NCI-H2107 treated with DMSO at 0.1 percent for 48 hours (cell line): Measurements from ENCODE around the gene ZNF234.
"Not testable (repeated sequence)": the region's sequence is repeated elsewhere in the genome, so short reads cannot be mapped to it uniquely, and the experiment has no call there.

Experiments used
- DNase-seq: peaks from one replicate; lab custom pipeline; 2025; ENCODE audit not compliant: unreplicated experiment; lab: John Stamatoyannopoulos, UW

Gene ZNF234

GRCh38 chr19:44141191-44142058, at the start of gene ZNF234:
Gene ZNF234 (plus strand): TSS chr19:44141554. CDS start chr19:44144633, 3,079 bp downstream.
- DNase-seq = peak; percentile 11

- DNase-seq = no peak
Observed at GRCh38 chr19:44092108-44092507, 49.2 kb upstream of the ZNF234 start.

GRCh38 chr19:44093931-44094765, 47.2 kb upstream of the ZNF234 start, which contains the start of gene ZNF224:
Gene ZNF224 (plus strand): TSS chr19:44094361. CDS start chr19:44097874, 3,513 bp downstream.
- peak; percentile 83 for DNase-seq

GRCh38 chr19:44107751-44108150, 33.6 kb upstream of the ZNF234 start:
- DNase-seq = no peak

GRCh38 chr19:44109458-44109857, 31.9 kb upstream of the ZNF234 start:
- no peak for DNase-seq

GRCh38 chr19:44111910-44112463, 29.4 kb upstream of the ZNF234 start:
- DNase-seq = no peak

GRCh38 chr19:44112802-44113137, 28.6 kb upstream of the ZNF234 start:
- DNase-seq = no peak

GRCh38 chr19:44113138-44113783, 28.1 kb upstream of the ZNF234 start, which contains the start of gene ZNF225:
Gene ZNF225 (plus strand): TSS chr19:44113399. CDS start chr19:44115828, 2,429 bp downstream.
- peak; percentile 95 for DNase-seq

- DNase-seq = no peak
Observed at GRCh38 chr19:44113784-44114390, 27.5 kb upstream of the ZNF234 start.

GRCh38 chr19:44121162-44121561, 20.2 kb upstream of the ZNF234 start:
- not testable (repeated sequence) for DNase-seq

- DNase-seq = no peak
Observed at GRCh38 chr19:44131955-44132354, 9.4 kb upstream of the ZNF234 start.

- DNase-seq = no peak
Observed at GRCh38 chr19:44142059-44142433, 692 bp downstream of the ZNF234 start.

- no peak for DNase-seq
Observed at GRCh38 chr19:44149776-44150175, 8.4 kb downstream of the ZNF234 start.

GRCh38 chr19:44151491-44151890, 10.1 kb downstream of the ZNF234 start:
- no peak for DNase-seq

- DNase-seq = no peak
Observed at GRCh38 chr19:44156475-44156874, 15.1 kb downstream of the ZNF234 start.

GRCh38 chr19:44163789-44164188, 22.4 kb downstream of the ZNF234 start:
- no peak for DNase-seq

- DNase-seq = no peak
Observed at GRCh38 chr19:44164327-44164672, 22.9 kb downstream of the ZNF234 start.

GRCh38 chr19:44164673-44165512, 23.5 kb downstream of the ZNF234 start, which contains the start of gene ZNF226:
Gene ZNF226 (plus strand): TSS chr19:44165100. CDS start chr19:44170081, 4,981 bp downstream.
- DNase-seq = peak; percentile 98

- not testable (repeated sequence) for DNase-seq
Observed at GRCh38 chr19:44170660-44171059, 29.3 kb downstream of the ZNF234 start.

GRCh38 chr19:44176590-44176989, 35.2 kb downstream of the ZNF234 start:
- no peak for DNase-seq
